ENCODE measurements around the gene TCF25.

The TCF25 gene

GRCh38 chr16:89944773-89945172, 71.4 kb downstream of the TCF25 start:
- no peak overlapping the region for H3K9ac ChIP-seq (ENCODE audit: low read length)
- no peaks in the 10 kb centered on the region for H4K20me1 ChIP-seq (ENCODE audit: low read depth, low read length)
- H3K27ac ChIP-seq (ENCODE audit: low read depth, low read length) = no peak overlapping the region
- H3K4me2 ChIP-seq (ENCODE audit: low read depth, low read length, poor library complexity, severe bottlenecking) = no peak overlapping the region
- peaks cover 5% of the 10 kb centered on the region; the same call in 1 of the 2 replicates for H3K79me2 ChIP-seq (ENCODE audit: insufficient read depth, low read length)
- no peaks in the 10 kb centered on the region; the same call in 1 of the 2 replicates for H3K27me3 ChIP-seq (ENCODE audit: low read length)
- H3K36me3 ChIP-seq (ENCODE audit: low read length) = no peaks in the 10 kb centered on the region
- H3F3A ChIP-seq (ENCODE audit: insufficient read depth) = peaks cover 4% of the 10 kb centered on the region; the same call in 1 of the 2 replicates
- no peak overlapping the region for H2AFZ ChIP-seq (ENCODE audit: low read depth, low read length, severe bottlenecking)
- no peak for TF ChIP-seq EZH2phosphoT487 (conservative IDR thresholded peaks at IDR 0.05; ENCODE audit: low read length)
- TF ChIP-seq CTCF (IDR thresholded peaks at IDR 0.05; ENCODE audit: insufficient read depth, low read length, poor library complexity, severe bottlenecking) = no peak
- peaks cover 9% of the 10 kb centered on the region; the same call in 1 of the 2 replicates for H3K9me3 ChIP-seq (ENCODE audit: insufficient read depth, low read length)
- H3K9me2 ChIP-seq (replicated peaks; ENCODE audit: insufficient read depth, low read length) = no peaks in the 10 kb centered on the region
- no peak overlapping the region for H3K4me3 ChIP-seq (ENCODE audit: insufficient read depth, low read length, poor library complexity, severe bottlenecking)

- Histone ChIP-seq H3F3A (ENCODE audit: insufficient read depth) (peaks cover 4% of the 10 kb centered on the region; the same call in 1 of the 2 replicates), H3K9me3 (ENCODE audit: insufficient read depth, low read length) (peaks cover 9% of the 10 kb centered on the region; the same call in 1 of the 2 replicates), H3K27ac (ENCODE audit: low read depth, low read length) (no peak overlapping the region), H3K4me2 (ENCODE audit: low read depth, low read length, poor library complexity, severe bottlenecking) (no peak overlapping the region), H3K36me3 (ENCODE audit: low read length) (no peaks in the 10 kb centered on the region), H3K4me3 (ENCODE audit: insufficient read depth, low read length, poor library complexity, severe bottlenecking) (no peak overlapping the region), H3K9me2 (replicated peaks; ENCODE audit: insufficient read depth, low read length) (no peaks in the 10 kb centered on the region), H3K9ac (ENCODE audit: low read length) (no peak overlapping the region), H2AFZ (ENCODE audit: low read depth, low read length, severe bottlenecking) (no peak overlapping the region), H3K27me3 (ENCODE audit: low read length) (no peaks in the 10 kb centered on the region; the same call in 1 of the 2 replicates), H3K79me2 (ENCODE audit: insufficient read depth, low read length) (peaks cover 5% of the 10 kb centered on the region; the same call in 1 of the 2 replicates), H4K20me1 (ENCODE audit: low read depth, low read length) (no peaks in the 10 kb centered on the region)
- no peak for TF ChIP-seq CTCF (IDR thresholded peaks at IDR 0.05; ENCODE audit: insufficient read depth, low read length, poor library complexity, severe bottlenecking)
- TF ChIP-seq EZH2phosphoT487 (conservative IDR thresholded peaks at IDR 0.05; ENCODE audit: low read length) = no peak
Observed at GRCh38 chr16:89945654-89946053, 72.3 kb downstream of the TCF25 start.

- no peak overlapping the region for H3K4me2 ChIP-seq (ENCODE audit: low read depth, low read length, poor library complexity, severe bottlenecking)
- no peaks in the 10 kb centered on the region for H4K20me1 ChIP-seq (ENCODE audit: low read depth, low read length)
- no peaks in the 10 kb centered on the region for H3K9me2 ChIP-seq (replicated peaks; ENCODE audit: insufficient read depth, low read length)
- TF ChIP-seq CTCF (IDR thresholded peaks at IDR 0.05; ENCODE audit: insufficient read depth, low read length, poor library complexity, severe bottlenecking) = no peak
- TF ChIP-seq EZH2phosphoT487 (conservative IDR thresholded peaks at IDR 0.05; ENCODE audit: low read length) = no peak
- H3K9ac ChIP-seq (ENCODE audit: low read length) = no peak overlapping the region
- H3K9me3 ChIP-seq (ENCODE audit: insufficient read depth, low read length) = peaks cover 9% of the 10 kb centered on the region; the same call in 1 of the 2 replicates
- H3F3A ChIP-seq (ENCODE audit: insufficient read depth) = peaks cover 6% of the 10 kb centered on the region
- no peak overlapping the region for H2AFZ ChIP-seq (ENCODE audit: low read depth, low read length, severe bottlenecking)
- peaks cover 5% of the 10 kb centered on the region; the same call in 1 of the 2 replicates for H3K79me2 ChIP-seq (ENCODE audit: insufficient read depth, low read length)
- no peaks in the 10 kb centered on the region for H3K36me3 ChIP-seq (ENCODE audit: low read length)
- no peaks in the 10 kb centered on the region; the same call in 1 of the 2 replicates for H3K27me3 ChIP-seq (ENCODE audit: low read length)
- no peak overlapping the region for H3K4me3 ChIP-seq (ENCODE audit: insufficient read depth, low read length, poor library complexity, severe bottlenecking)
- no peak overlapping the region for H3K27ac ChIP-seq (ENCODE audit: low read depth, low read length)
Observed at GRCh38 chr16:89946515-89946914, 73.1 kb downstream of the TCF25 start.

Data from SU-DHL-6 (cell line).